GM19372 (cell line): ENCODE results near the gene RPS6KB2.
"Not testable (repeated sequence)": the region's sequence is repeated elsewhere in the genome, so short reads cannot be mapped to it uniquely, and the experiment has no call there.

ENCODE experiments used
- ATAC-seq: cut with Tn5 transposase; IDR thresholded peaks from one replicate; pipeline ENCODE4 v1.9.1; 2021; ENCODE audit warnings: mild to moderate bottlenecking, low read depth, moderate library complexity; ENCODE audit not compliant: unreplicated experiment

RPS6KB2 gene

GRCh38 chr11:67397536-67397935, 30.8 kb upstream of the RPS6KB2 start:
- no peak for ATAC-seq

- ATAC-seq, result no peak
These were observed 30.2 kb upstream of the RPS6KB2 start for GRCh38 chr11:67397986-67398660.

GRCh38 chr11:67398661-67399563, 29.4 kb upstream of the RPS6KB2 start:
- no peak for ATAC-seq

- ATAC-seq, result no peak
These were observed 27.9 kb upstream of the RPS6KB2 start for GRCh38 chr11:67400251-67400941.

- ATAC-seq, result peak; percentile 6
These were observed 27.3 kb upstream of the RPS6KB2 start for GRCh38 chr11:67400942-67401494.

GRCh38 chr11:67401495-67402191, 26.7 kb upstream of the RPS6KB2 start, which contains the start of gene PPP1CA:
Gene PPP1CA (minus strand): TSS chr11:67401858. CDS start chr11:67401782, 76 bp downstream.
- ATAC-seq, result peak; percentile 69

- ATAC-seq, result not testable (repeated sequence)
These were observed 26.0 kb upstream of the RPS6KB2 start for GRCh38 chr11:67402192-67402839.

GRCh38 chr11:67403085-67403484, 25.2 kb upstream of the RPS6KB2 start:
- ATAC-seq, result not testable (repeated sequence)

- no peak for ATAC-seq
These were observed 23.6 kb upstream of the RPS6KB2 start for GRCh38 chr11:67404515-67405195.

- no peak for ATAC-seq
These were observed 23.1 kb upstream of the RPS6KB2 start for GRCh38 chr11:67405196-67405567.

- no peak for ATAC-seq
These were observed 22.5 kb upstream of the RPS6KB2 start for GRCh38 chr11:67405688-67406339.

GRCh38 chr11:67406420-67406968, 21.8 kb upstream of the RPS6KB2 start:
- no peak for ATAC-seq

GRCh38 chr11:67406969-67407687, 21.2 kb upstream of the RPS6KB2 start:
- no peak for ATAC-seq

- ATAC-seq, result no peak
These were observed 20.6 kb upstream of the RPS6KB2 start for GRCh38 chr11:67407688-67408163.

- no peak for ATAC-seq
These were observed 19.7 kb upstream of the RPS6KB2 start for GRCh38 chr11:67408437-67409200.

GRCh38 chr11:67409261-67409666, 19.0 kb upstream of the RPS6KB2 start:
- ATAC-seq, result no peak
